Mesodermal cell (in vitro differentiated cells): ENCODE results near the gene MKNK1. TPM values are rescaled to one million over a fixed set of nuclear protein-coding genes. Genes with fewer than 3 reads are reported as not detected.
"Not testable (repeated sequence)": the region's sequence is repeated elsewhere in the genome, so short reads cannot be mapped to it uniquely, and the experiment has no call there.

Experiments
- H3K27ac ChIP-seq: 2 replicates; pipeline ENCODE4 v1.7.0; 2013; ENCODE audit warnings: mild to moderate bottlenecking, low read depth, low read length, moderate library complexity; ENCODE audit not compliant: severe bottlenecking
- H3K36me3 ChIP-seq: 2 replicates; pipeline ENCODE4 v1.7.1; 2013; ENCODE audit warnings: mild to moderate bottlenecking, low read length, moderate library complexity; ENCODE audit not compliant: control insufficient read depth, insufficient read depth
- H3K4me1 ChIP-seq: one replicate; pipeline ENCODE4 v1.7.1; 2013; ENCODE audit warnings: mild to moderate bottlenecking, low read length; ENCODE audit not compliant: insufficient read depth, control insufficient read depth, poor library complexity, severe bottlenecking
- H3K4me3 ChIP-seq: 2 replicates; pipeline ENCODE4 v1.7.0; 2013; ENCODE audit warnings: low read length, control low read depth, mild to moderate bottlenecking; ENCODE audit not compliant: insufficient read depth, poor library complexity, severe bottlenecking; ENCODE audit errors: extremely low read depth
- H3K9me3 ChIP-seq: 2 replicates; pipeline ENCODE4 v1.7.1; 2013; ENCODE audit warnings: mild to moderate bottlenecking, low read length, moderate library complexity; ENCODE audit not compliant: control insufficient read depth
- WGBS, 2 experiments: methylation state at CpG; one replicate each; pipeline ENCODE4 v1.1.5; 2013; ENCODE audit warnings: missing lambda C conversion rate in 2 of 2; ENCODE audit not compliant: insufficient coverage in 2 of 2; 5-methylcytosine and 5-hydroxymethylcytosine counted together
- polyA plus RNA-seq, 2 experiments: library from polyadenylated mRNA; stranded (reverse); fragments of 50-300 nt; gene quantifications; one replicate each; pipeline ENCODE4 v1.2.3, GENCODE V29; 2013

Gene MKNK1
- polyA plus RNA-seq (2013, experiment 1 of 2), result 23.1 TPM
- polyA plus RNA-seq (2013, experiment 2 of 2), result 16.0 TPM

- 1% methylated on average over 42 to 50 of the region's 53 CpGs for WGBS, 2 experiments
- no peaks in the 10 kb centered on the region for H3K4me1 ChIP-seq
- H3K27ac ChIP-seq, result no peak within 1 kb of the TSS
Observed at GRCh38 chr1:46603858-46604549, at the start of gene MKNK1. Gene MKNK1, minus strand, starts transcription at chr1:46604268. Its CDS starts 20,941 bp downstream, at chr1:46583327.

GRCh38 chr1:46653405-46653958 is 49.4 kb upstream of the MKNK1 start:
- no CpG with 5 or more reads among the region's 2 CpGs for WGBS, 2 experiments
- Histone ChIP-seq H3K36me3 (peaks cover 58% of the 10 kb centered on the region), H3K27ac (no peak overlapping the region), H3K9me3 (peaks cover 13% of the 10 kb centered on the region), H3K4me3 (no peak overlapping the region), H3K4me1 (no peaks in the 10 kb centered on the region)

More at GRCh38 chr1:46603858-46604549, at the start of gene MKNK1:
- Histone ChIP-seq H3K9me3 (no peaks in the 10 kb centered on the region), H3K4me3 (peak within 1 kb of the TSS; percentile 74), H3K36me3 (peaks cover 6% of the 10 kb centered on the region)

GRCh38 chr1:46652321-46653100 is 48.4 kb upstream of the MKNK1 start:
- Histone ChIP-seq H3K36me3 (peaks cover 65% of the 10 kb centered on the region), H3K4me1 (no peaks in the 10 kb centered on the region), H3K27ac (no peak overlapping the region), H3K4me3 (no peak overlapping the region), H3K9me3 (peaks cover 13% of the 10 kb centered on the region)
- 100% methylated on average over 2 of the region's 6 CpGs for WGBS, 2 experiments

GRCh38 chr1:46651152-46651551 is 47.1 kb upstream of the MKNK1 start:
- Histone ChIP-seq H3K9me3 (peaks cover 13% of the 10 kb centered on the region), H3K36me3 (peaks cover 59% of the 10 kb centered on the region)
- H3K4me3 ChIP-seq, H3K27ac ChIP-seq, H3K4me1 ChIP-seq: not testable (repeated sequence)
- WGBS, 2 experiments, result no CpG with 5 or more reads among the region's 3 CpGs

GRCh38 chr1:46650491-46650890 is 46.4 kb upstream of the MKNK1 start:
- Histone ChIP-seq H3K9me3 (peaks cover 13% of the 10 kb centered on the region), H3K4me1 (no peaks in the 10 kb centered on the region), H3K27ac (no peak overlapping the region), H3K36me3 (peaks cover 53% of the 10 kb centered on the region), H3K4me3 (no peak overlapping the region)
- 90 to 100% methylated on average over 1 to 2 of the region's 3 CpGs for WGBS, 2 experiments

GRCh38 chr1:46649764-46650163 is 45.7 kb upstream of the MKNK1 start:
- WGBS, 2 experiments, result 88 to 95% methylated on average over 2 of the region's 2 CpGs
- H3K27ac ChIP-seq, result no peak overlapping the region
- H3K36me3 ChIP-seq, result peaks cover 48% of the 10 kb centered on the region

GRCh38 chr1:46647611-46648010 is 43.5 kb upstream of the MKNK1 start:
- Histone ChIP-seq H3K4me3 (no peak overlapping the region), H3K4me1 (no peaks in the 10 kb centered on the region), H3K9me3 (peaks cover 13% of the 10 kb centered on the region), H3K36me3 (peaks cover 41% of the 10 kb centered on the region), H3K27ac (no peak overlapping the region)
- 100% methylated on average over 1 to 2 of the region's 3 CpGs for WGBS, 2 experiments

More at GRCh38 chr1:46649764-46650163, 45.7 kb upstream of the MKNK1 start:
- H3K4me1 ChIP-seq, result no peaks in the 10 kb centered on the region
- H3K4me3 ChIP-seq, result no peak overlapping the region
- H3K9me3 ChIP-seq, result peaks cover 13% of the 10 kb centered on the region

- Histone ChIP-seq H3K4me1 (no peaks in the 10 kb centered on the region), H3K27ac (no peak overlapping the region), H3K9me3 (peaks cover 13% of the 10 kb centered on the region), H3K36me3 (peaks cover 40% of the 10 kb centered on the region), H3K4me3 (no peak overlapping the region)
- WGBS, 2 experiments, result no CpG with 5 or more reads among the region's 2 CpGs
Observed at GRCh38 chr1:46646844-46647243, 42.8 kb upstream of the MKNK1 start.

- Histone ChIP-seq H3K4me3 (no peak overlapping the region), H3K4me1 (no peaks in the 10 kb centered on the region), H3K9me3 (peaks cover 13% of the 10 kb centered on the region), H3K36me3 (peaks cover 40% of the 10 kb centered on the region), H3K27ac (no peak overlapping the region)
- WGBS, 2 experiments, result no CpG with 5 or more reads among the region's 1 CpG
Observed at GRCh38 chr1:46646331-46646730, 42.3 kb upstream of the MKNK1 start.

GRCh38 chr1:46645815-46646214 is 41.7 kb upstream of the MKNK1 start:
- 93% methylated on average over 2 of the region's 4 CpGs; no CpG with 5 or more reads in 1 of the 2 experiments for WGBS, 2 experiments
- H3K36me3 ChIP-seq, result peaks cover 40% of the 10 kb centered on the region
- peaks cover 13% of the 10 kb centered on the region for H3K9me3 ChIP-seq
- H3K27ac ChIP-seq, result no peak overlapping the region
- H3K4me3 ChIP-seq, result no peak overlapping the region
- no peaks in the 10 kb centered on the region for H3K4me1 ChIP-seq
